ENCODE data around the gene TSC22D1. TPM values are rescaled to one million over a fixed set of nuclear protein-coding genes. Genes with fewer than 3 reads are reported as not detected.

Gene TSC22D1
- total RNA-seq, 1 experiment from 2014 or later, result 79.2 TPM

GRCh38 chr13:44506251-44506650 is 69.9 kb downstream of the TSC22D1 start:
- no peak overlapping the region for H3K27ac ChIP-seq
- TF ChIP-seq EZH2 (IDR thresholded peaks at IDR 0.05; ENCODE audit: low read depth) (no peak), CTCF (conservative IDR thresholded peaks at IDR 0.05) (no peak)
- BruUV-seq (replicated peaks), result no TSS peak
- H3K9me2 ChIP-seq (ENCODE audit: insufficient read depth), result no peaks in the 10 kb centered on the region
- peaks cover 23% of the 10 kb centered on the region for H3K79me2 ChIP-seq (ENCODE audit: low read depth)
- H4K20me1 ChIP-seq (ENCODE audit: insufficient read depth), result no peaks in the 10 kb centered on the region
- ChIA-PET CTCF (no interaction called here), POLR2A (ENCODE audit: unreplicated experiment) (interaction anchor here (0.6 kb wide), 1 partner anchor 407 kb away, joined by 4 read pairs; no protein-coding TSS in a partner anchor)
- intact Hi-C loops (cut with micrococcal nuclease; ENCODE audit: unreplicated experiment), result no loop called here
- H3K36me3 ChIP-seq (ENCODE audit: low read depth), result no peaks in the 10 kb centered on the region
- H3K27me3 ChIP-seq (ENCODE audit: insufficient read depth, low read depth), result no peaks in the 10 kb centered on the region
- no peaks in the 10 kb centered on the region for H3K4me1 ChIP-seq (replicated peaks; ENCODE audit: insufficient read depth)
- peaks cover 4% of the 10 kb centered on the region for H3F3A ChIP-seq (ENCODE audit: insufficient read depth, low read depth)
- H2AFZ ChIP-seq, result no peak overlapping the region
- H3K4me2 ChIP-seq, result no peak overlapping the region
- DNase-seq, result no peak
- H3K9me3 ChIP-seq (ENCODE audit: insufficient read depth, low read depth), result no peaks in the 10 kb centered on the region
- no peak overlapping the region for H3K4me3 ChIP-seq

- Histone ChIP-seq H3K9me3 (ENCODE audit: insufficient read depth, low read depth) (no peaks in the 10 kb centered on the region), H4K20me1 (ENCODE audit: insufficient read depth) (no peaks in the 10 kb centered on the region), H3K4me1 (replicated peaks; ENCODE audit: insufficient read depth) (no peaks in the 10 kb centered on the region), H3K4me3 (no peak overlapping the region), H3K79me2 (ENCODE audit: low read depth) (peaks cover 32% of the 10 kb centered on the region), H3F3A (ENCODE audit: insufficient read depth, low read depth) (peaks cover 4% of the 10 kb centered on the region), H2AFZ (no peak overlapping the region), H3K27me3 (ENCODE audit: insufficient read depth, low read depth) (no peaks in the 10 kb centered on the region), H3K4me2 (no peak overlapping the region), H3K36me3 (ENCODE audit: low read depth) (no peaks in the 10 kb centered on the region), H3K27ac (no peak overlapping the region), H3K9me2 (ENCODE audit: insufficient read depth) (no peaks in the 10 kb centered on the region)
- intact Hi-C loops (cut with micrococcal nuclease; ENCODE audit: unreplicated experiment), result no loop called here
- DNase-seq, result no peak
- no TSS peak for BruUV-seq (replicated peaks)
- ChIA-PET CTCF (no interaction called here), POLR2A (ENCODE audit: unreplicated experiment) (no interaction called here)
- TF ChIP-seq EZH2 (IDR thresholded peaks at IDR 0.05; ENCODE audit: low read depth) (no peak), CTCF (conservative IDR thresholded peaks at IDR 0.05) (no peak)
Measured at GRCh38 chr13:44504116-44504515, 72.0 kb downstream of the TSC22D1 start.

- H4K20me1 ChIP-seq (ENCODE audit: insufficient read depth), result no peaks in the 10 kb centered on the region
- no peak overlapping the region for H3K27ac ChIP-seq
- no peaks in the 10 kb centered on the region for H3K4me1 ChIP-seq (replicated peaks; ENCODE audit: insufficient read depth)
- H3K27me3 ChIP-seq (ENCODE audit: insufficient read depth, low read depth), result no peaks in the 10 kb centered on the region
- TF ChIP-seq CTCF (conservative IDR thresholded peaks at IDR 0.05) (no peak), EZH2 (IDR thresholded peaks at IDR 0.05; ENCODE audit: low read depth) (no peak)
- ChIA-PET CTCF (no interaction called here), POLR2A (ENCODE audit: unreplicated experiment) (no interaction called here)
- H2AFZ ChIP-seq, result no peak overlapping the region
- H3K9me3 ChIP-seq (ENCODE audit: insufficient read depth, low read depth), result no peaks in the 10 kb centered on the region
- BruUV-seq (replicated peaks), result no TSS peak
- H3K4me3 ChIP-seq, result no peak overlapping the region
- H3K79me2 ChIP-seq (ENCODE audit: low read depth), result peaks cover 62% of the 10 kb centered on the region
- no peaks in the 10 kb centered on the region for H3K9me2 ChIP-seq (ENCODE audit: insufficient read depth)
- peaks cover 17% of the 10 kb centered on the region; the same call in 1 of the 2 replicates for H3F3A ChIP-seq (ENCODE audit: insufficient read depth, low read depth)
- intact Hi-C loops (cut with micrococcal nuclease; ENCODE audit: unreplicated experiment), result no loop called here
- no peak for DNase-seq
- H3K36me3 ChIP-seq (ENCODE audit: low read depth), result no peaks in the 10 kb centered on the region
- H3K4me2 ChIP-seq, result no peak overlapping the region
Measured at GRCh38 chr13:44498969-44499368, 77.2 kb downstream of the TSC22D1 start.

All from PC-9 (cell line).